HepG2 (cell line): ENCODE results near the gene RNASE13. TPM values are rescaled to one million over a fixed set of nuclear protein-coding genes. Genes with fewer than 3 reads are reported as not detected.
A peak's percentile ranks its signal among the peaks of the same experiment; 100 is the strongest.

Experiments
- AHR ChIP-seq: IDR thresholded peaks from 2 replicates; pipeline ENCODE4 v1.6.1; 2018; ENCODE audit warnings: missing genetic modification reagents, missing compliant biosample characterization
- DBP ChIP-seq: sonication (generic); formaldehyde crosslinking; IDR thresholded peaks from 2 replicates; pipeline ENCODE4 v1.4.0; 2020; ENCODE audit warnings: missing genetic modification reagents; ENCODE audit errors: not compliant biosample characterization
- E2F5 ChIP-seq: sonication (generic); formaldehyde crosslinking; conservative IDR thresholded peaks from 2 replicates; pipeline ENCODE4 v1.4.0; 2020; ENCODE audit warnings: missing genetic modification reagents
- GATAD1 ChIP-seq: IDR thresholded peaks from 2 replicates; pipeline ENCODE4 v1.6.1; 2016; ENCODE audit warnings: missing genetic modification reagents, missing compliant biosample characterization
- IKZF1 ChIP-seq: fragments of 450-650 bp; IDR thresholded peaks from 2 replicates; pipeline ENCODE4 v1.7.1; 2016
- KLF6 ChIP-seq: IDR thresholded peaks from 2 replicates; pipeline ENCODE4 v1.8.0; 2016; ENCODE audit warnings: missing biosample characterization, missing genetic modification reagents
- RARG ChIP-seq: sonication (generic); formaldehyde crosslinking; IDR thresholded peaks from 2 replicates; pipeline ENCODE4 v1.4.0; 2020; ENCODE audit warnings: low read depth, mild to moderate bottlenecking, missing genetic modification reagents
- ZNF230 ChIP-seq: sonication (generic); formaldehyde crosslinking; IDR thresholded peaks from 2 replicates; pipeline ENCODE4 v1.4.0; 2020; ENCODE audit warnings: mild to moderate bottlenecking, missing genetic modification reagents
- ZNF253 ChIP-seq: sonication (generic); formaldehyde crosslinking; IDR thresholded peaks from 2 replicates; pipeline ENCODE4 v1.8.0; 2022; ENCODE audit warnings: mild to moderate bottlenecking, missing genetic modification reagents, borderline replicate concordance
- ZNF382 ChIP-seq: sonication (generic); formaldehyde crosslinking; IDR thresholded peaks from 2 replicates; pipeline ENCODE4 v1.5.0; 2020; ENCODE audit warnings: missing genetic modification reagents, mild to moderate bottlenecking, borderline replicate concordance
- ZNF563 ChIP-seq: sonication (generic); formaldehyde crosslinking; IDR thresholded peaks from 2 replicates; pipeline ENCODE4 v1.8.0; 2022; ENCODE audit warnings: mild to moderate bottlenecking, moderate library complexity, missing genetic modification reagents
- ZNF605 ChIP-seq: sonication (generic); formaldehyde crosslinking; IDR thresholded peaks from 2 replicates; pipeline ENCODE4 v1.8.0; 2022; ENCODE audit warnings: mild to moderate bottlenecking, missing genetic modification reagents
- ZNF772 ChIP-seq: sonication (generic); formaldehyde crosslinking; IDR thresholded peaks from 2 replicates; pipeline ENCODE4 v1.5.0; 2020; ENCODE audit warnings: mild to moderate bottlenecking, missing genetic modification reagents
- polyA plus RNA-seq, 8 experiments: library from polyadenylated mRNA; depleted of rRNA in 3 of 8; stranded (reverse) in 7 of 8; unstranded in 1 of 8; fragments of >200 nt; fragmentation: Illumina TruSeq in 4 of 8; extraction: Trizol in 4 of 8; gene quantifications; 2 replicates each; pipeline versions ENCODE4 v1.2.1 to v1.2.3, GENCODE V29; 2011 to 2016; ENCODE audit warnings: low read depth in 4 of 8, missing spikeins in 1 of 8, mixed read lengths in 1 of 8; ENCODE audit not compliant: insufficient read depth in 1 of 8
- total RNA-seq, 5 experiments: library from RNA; depleted of rRNA; stranded (reverse); fragments of >200 nt; fragmentation: Illumina TruSeq; extraction: Trizol; gene quantifications; 2 replicates each; pipeline ENCODE4 v1.2.3, GENCODE V29; 2016; ENCODE audit warnings: low read depth in 1 of 5
- TF ChIP-seq, protein P1 (sequence below): sonication (generic); formaldehyde crosslinking; IDR thresholded peaks from 2 replicates; pipeline ENCODE4 v1.4.0; 2020; ENCODE audit warnings: missing genetic modification reagents
- TF ChIP-seq, protein P2 (sequence below): sonication (generic); formaldehyde crosslinking; IDR thresholded peaks from 2 replicates; pipeline ENCODE4 v1.5.0; 2020; ENCODE audit warnings: mild to moderate bottlenecking, low read depth, missing genetic modification reagents, borderline replicate concordance
- TF ChIP-seq, protein P3 (sequence below): sonication (generic); formaldehyde crosslinking; IDR thresholded peaks from 2 replicates; pipeline ENCODE4 v1.8.0; 2022; ENCODE audit warnings: mild to moderate bottlenecking, missing genetic modification reagents, moderate library complexity

The RNASE13 gene
- total and polyA plus RNA-seq, 2 of the 13 experiments (the other 11 are each of a cell fraction or from before 2014, with no cell fraction given): 1.0 TPM; not detected in 1

DNA sequence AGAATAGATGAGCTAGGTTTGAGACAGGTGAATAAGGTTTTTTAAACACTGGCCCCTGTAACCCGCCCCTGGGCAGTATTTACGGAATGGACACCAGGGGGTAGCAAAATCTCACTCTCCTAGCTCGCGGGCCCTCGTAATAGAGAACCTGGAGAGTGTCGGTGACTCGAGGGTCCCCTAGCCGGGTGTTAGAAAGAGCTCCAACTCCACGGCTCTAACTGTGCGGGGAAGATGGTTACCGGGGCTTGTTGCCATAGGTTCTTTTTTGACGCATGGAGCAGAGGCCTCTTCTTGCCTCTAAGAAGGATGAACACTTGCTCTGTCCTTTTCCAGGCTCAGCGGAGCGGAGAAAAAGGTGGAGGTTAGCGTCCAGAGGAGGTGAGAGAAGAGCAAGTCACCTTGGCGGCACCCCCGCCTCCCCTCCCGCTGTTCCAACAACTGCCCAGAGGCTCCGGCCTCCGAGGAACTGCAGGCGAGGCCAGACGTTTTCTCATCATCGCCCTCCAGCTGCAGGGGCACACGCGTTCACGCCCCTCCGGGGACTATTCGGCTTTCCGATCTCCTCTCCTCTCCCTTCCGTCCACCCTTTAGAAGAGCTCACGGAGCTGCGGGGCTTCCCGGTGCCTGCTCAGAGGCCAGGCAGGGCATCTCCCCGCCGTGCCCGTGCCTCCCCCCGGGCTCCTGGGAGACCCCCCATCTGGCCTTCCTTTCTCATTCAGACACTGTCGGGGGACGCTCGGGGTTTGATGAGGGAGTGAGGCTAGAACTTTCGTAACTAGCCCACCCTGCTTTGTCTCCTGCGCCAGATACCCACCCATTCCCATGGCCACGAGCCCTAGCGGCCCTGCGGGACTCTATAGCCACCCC, 34.1 kb upstream of the RNASE13 start (continued):
- TF ChIP-seq GATAD1 (CRISPR knock-in tag) (0 out of 2 replicates have a peak, but pooled peaks have one; percentile 35), IKZF1 (no peak), ZNF230 (CRISPR knock-in tag) (no peak), ZNF382 (CRISPR knock-in tag) (no peak), ZNF772 (CRISPR knock-in tag) (peak; percentile 54; the same call in 1 of the 2 replicates), RARG (CRISPR knock-in tag) (no peak), DBP (CRISPR knock-in tag) (peak; percentile 7), E2F5 (CRISPR knock-in tag) (no peak), KLF6 (CRISPR knock-in tag) (no peak), AHR (no peak), ZNF605 (0 out of 2 replicates have a peak, but pooled peaks have one; percentile 38), ZNF563 (CRISPR knock-in tag) (peak; percentile 89), ZNF253 (CRISPR knock-in tag) (no peak)
- TF ChIP-seq, protein P1, sequence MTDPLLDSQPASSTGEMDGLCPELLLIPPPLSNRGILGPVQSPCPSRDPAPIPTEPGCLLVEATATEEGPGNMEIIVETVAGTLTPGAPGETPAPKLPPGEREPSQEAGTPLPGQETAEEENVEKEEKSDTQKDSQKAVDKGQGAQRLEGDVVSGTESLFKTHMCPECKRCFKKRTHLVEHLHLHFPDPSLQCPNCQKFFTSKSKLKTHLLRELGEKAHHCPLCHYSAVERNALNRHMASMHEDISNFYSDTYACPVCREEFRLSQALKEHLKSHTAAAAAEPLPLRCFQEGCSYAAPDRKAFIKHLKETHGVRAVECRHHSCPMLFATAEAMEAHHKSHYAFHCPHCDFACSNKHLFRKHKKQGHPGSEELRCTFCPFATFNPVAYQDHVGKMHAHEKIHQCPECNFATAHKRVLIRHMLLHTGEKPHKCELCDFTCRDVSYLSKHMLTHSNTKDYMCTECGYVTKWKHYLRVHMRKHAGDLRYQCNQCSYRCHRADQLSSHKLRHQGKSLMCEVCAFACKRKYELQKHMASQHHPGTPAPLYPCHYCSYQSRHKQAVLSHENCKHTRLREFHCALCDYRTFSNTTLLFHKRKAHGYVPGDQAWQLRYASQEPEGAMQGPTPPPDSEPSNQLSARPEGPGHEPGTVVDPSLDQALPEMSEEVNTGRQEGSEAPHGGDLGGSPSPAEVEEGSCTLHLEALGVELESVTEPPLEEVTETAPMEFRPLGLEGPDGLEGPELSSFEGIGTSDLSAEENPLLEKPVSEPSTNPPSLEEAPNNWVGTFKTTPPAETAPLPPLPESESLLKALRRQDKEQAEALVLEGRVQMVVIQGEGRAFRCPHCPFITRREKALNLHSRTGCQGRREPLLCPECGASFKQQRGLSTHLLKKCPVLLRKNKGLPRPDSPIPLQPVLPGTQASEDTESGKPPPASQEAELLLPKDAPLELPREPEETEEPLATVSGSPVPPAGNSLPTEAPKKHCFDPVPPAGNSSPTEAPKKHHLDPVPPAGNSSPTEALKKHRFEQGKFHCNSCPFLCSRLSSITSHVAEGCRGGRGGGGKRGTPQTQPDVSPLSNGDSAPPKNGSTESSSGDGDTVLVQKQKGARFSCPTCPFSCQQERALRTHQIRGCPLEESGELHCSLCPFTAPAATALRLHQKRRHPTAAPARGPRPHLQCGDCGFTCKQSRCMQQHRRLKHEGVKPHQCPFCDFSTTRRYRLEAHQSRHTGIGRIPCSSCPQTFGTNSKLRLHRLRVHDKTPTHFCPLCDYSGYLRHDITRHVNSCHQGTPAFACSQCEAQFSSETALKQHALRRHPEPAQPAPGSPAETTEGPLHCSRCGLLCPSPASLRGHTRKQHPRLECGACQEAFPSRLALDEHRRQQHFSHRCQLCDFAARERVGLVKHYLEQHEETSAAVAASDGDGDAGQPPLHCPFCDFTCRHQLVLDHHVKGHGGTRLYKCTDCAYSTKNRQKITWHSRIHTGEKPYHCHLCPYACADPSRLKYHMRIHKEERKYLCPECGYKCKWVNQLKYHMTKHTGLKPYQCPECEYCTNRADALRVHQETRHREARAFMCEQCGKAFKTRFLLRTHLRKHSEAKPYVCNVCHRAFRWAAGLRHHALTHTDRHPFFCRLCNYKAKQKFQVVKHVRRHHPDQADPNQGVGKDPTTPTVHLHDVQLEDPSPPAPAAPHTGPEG (CRISPR knock-in tag): no peak
- TF ChIP-seq, protein P2, sequence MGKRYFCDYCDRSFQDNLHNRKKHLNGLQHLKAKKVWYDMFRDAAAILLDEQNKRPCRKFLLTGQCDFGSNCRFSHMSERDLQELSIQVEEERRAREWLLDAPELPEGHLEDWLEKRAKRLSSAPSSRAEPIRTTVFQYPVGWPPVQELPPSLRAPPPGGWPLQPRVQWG (CRISPR knock-in tag): peak; percentile 26; the same call in 1 of the 2 replicates
- TF ChIP-seq, protein P3, sequence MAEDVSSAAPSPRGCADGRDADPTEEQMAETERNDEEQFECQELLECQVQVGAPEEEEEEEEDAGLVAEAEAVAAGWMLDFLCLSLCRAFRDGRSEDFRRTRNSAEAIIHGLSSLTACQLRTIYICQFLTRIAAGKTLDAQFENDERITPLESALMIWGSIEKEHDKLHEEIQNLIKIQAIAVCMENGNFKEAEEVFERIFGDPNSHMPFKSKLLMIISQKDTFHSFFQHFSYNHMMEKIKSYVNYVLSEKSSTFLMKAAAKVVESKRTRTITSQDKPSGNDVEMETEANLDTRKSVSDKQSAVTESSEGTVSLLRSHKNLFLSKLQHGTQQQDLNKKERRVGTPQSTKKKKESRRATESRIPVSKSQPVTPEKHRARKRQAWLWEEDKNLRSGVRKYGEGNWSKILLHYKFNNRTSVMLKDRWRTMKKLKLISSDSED (CRISPR knock-in tag): no peak
